Hematopoietic multipotent progenitor cell treated with erythropoietin and hydrocortisone succinate and interleukin-3 and kit ligand, for 17 days (in vitro differentiated cells): ENCODE measurements around the gene OTOA.
"Not testable (repeated sequence)": the region's sequence is repeated elsewhere in the genome, so short reads cannot be mapped to it uniquely, and the experiment has no call there.

Source experiments
- DNase-seq: peaks from one replicate; pipeline ENCODE4 v3.0.0-alpha.2; 2015; ENCODE audit warnings: low spot score

Gene OTOA

GRCh38 chr16:21722771-21723455, 59.1 kb downstream of the OTOA start:
- no peak for DNase-seq

GRCh38 chr16:21723532-21723931, 59.8 kb downstream of the OTOA start:
- DNase-seq, result no peak

- DNase-seq, result no peak
Observed at GRCh38 chr16:21727344-21727743, 63.6 kb downstream of the OTOA start.

GRCh38 chr16:21731233-21731632, 67.5 kb downstream of the OTOA start:
- not testable (repeated sequence) for DNase-seq

GRCh38 chr16:21740637-21741036, 76.9 kb downstream of the OTOA start:
- DNase-seq, result not testable (repeated sequence)

- not testable (repeated sequence) for DNase-seq
Observed at GRCh38 chr16:21756192-21757079, 92.7 kb downstream of the OTOA start.

GRCh38 chr16:21757080-21757671, 93.4 kb downstream of the OTOA start:
- DNase-seq, result not testable (repeated sequence)

- not testable (repeated sequence) for DNase-seq
Observed at GRCh38 chr16:21768280-21768679, 104.5 kb downstream of the OTOA start.

- not testable (repeated sequence) for DNase-seq
Observed at GRCh38 chr16:21768810-21769209, 105.0 kb downstream of the OTOA start.

- DNase-seq, result not testable (repeated sequence)
Observed at GRCh38 chr16:21769284-21769683, 105.5 kb downstream of the OTOA start.

GRCh38 chr16:21770584-21770983, 106.8 kb downstream of the OTOA start:
- not testable (repeated sequence) for DNase-seq

GRCh38 chr16:21772547-21773206, 108.9 kb downstream of the OTOA start:
- not testable (repeated sequence) for DNase-seq

- DNase-seq, result not testable (repeated sequence)
Observed at GRCh38 chr16:21773207-21773553, 109.4 kb downstream of the OTOA start.

GRCh38 chr16:21780525-21780924, 116.8 kb downstream of the OTOA start:
- DNase-seq, result not testable (repeated sequence)

GRCh38 chr16:21790506-21790905, 126.7 kb downstream of the OTOA start:
- DNase-seq, result not testable (repeated sequence)

GRCh38 chr16:21793310-21793709, 129.5 kb downstream of the OTOA start:
- DNase-seq, result not testable (repeated sequence)

GRCh38 chr16:21798601-21799000, 134.8 kb downstream of the OTOA start:
- not testable (repeated sequence) for DNase-seq

- DNase-seq, result peak; percentile 34
Observed at GRCh38 chr16:21801538-21802374, 138.0 kb downstream of the OTOA start.

GRCh38 chr16:21802375-21802663, 138.6 kb downstream of the OTOA start:
- DNase-seq, result not testable (repeated sequence)
